Brain microvascular endothelial cell (primary cell): ENCODE results near the gene PCGF3.
"Not testable (repeated sequence)": the region's sequence is repeated elsewhere in the genome, so short reads cannot be mapped to it uniquely, and the experiment has no call there.

ENCODE experiments used
- DNase-seq: peaks from one replicate; pipeline ENCODE4 v3.0.0-alpha.2; 2020
- H3K27ac ChIP-seq: fragments of 250-450 bp; sonication (Bioruptor Pico); 2 replicates; pipeline ENCODE4 v1.5.1; 2020; ENCODE audit warnings: mild to moderate bottlenecking, moderate library complexity
- H3K27me3 ChIP-seq: fragments of 250-450 bp; sonication (Bioruptor Pico); replicated peaks from 2 replicates; pipeline ENCODE4 v1.5.1; 2020; ENCODE audit warnings: mild to moderate bottlenecking
- H3K36me3 ChIP-seq: fragments of 250-450 bp; sonication (Bioruptor Pico); replicated peaks from 2 replicates; pipeline ENCODE4 v1.5.1; 2020; ENCODE audit warnings: mild to moderate bottlenecking
- H3K4me3 ChIP-seq: 2 replicates; pipeline ENCODE4 v1.5.1; 2011; ENCODE audit warnings: low read depth, mild to moderate bottlenecking, control low read depth, low read length, moderate library complexity
- in situ Hi-C: cut with HindIII; loops from 2 replicates; pipeline ENCODE4 v1.10.0; 2017; ENCODE audit warnings: low sequenced_read_pairs, low pct_ligation_motif_present
- TF ChIP-seq, protein P1 (sequence below): IDR thresholded peaks from 2 replicates; pipeline ENCODE4 v1.5.1; 2011; ENCODE audit warnings: low read depth, mild to moderate bottlenecking, moderate library complexity, low read length, control low read depth, inconsistent platforms; ENCODE audit errors: missing control alignments

Gene PCGF3

DNA sequence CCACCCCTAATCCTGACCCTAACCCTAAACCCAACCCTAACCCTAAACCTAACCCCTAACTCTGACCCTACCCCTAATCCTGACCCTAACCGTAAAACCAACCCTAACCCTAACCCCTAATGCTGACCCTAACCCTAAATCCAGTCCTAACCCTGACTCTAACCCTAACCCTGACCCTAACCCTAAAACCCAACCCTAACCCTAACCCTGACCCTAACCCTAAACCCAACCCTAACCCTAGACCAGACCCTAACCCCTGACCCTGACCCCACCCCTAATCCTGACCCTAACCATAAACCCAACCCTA, 708 bp upstream of the PCGF3 start:
- no peak overlapping the region for H3K4me3 ChIP-seq
- in situ Hi-C loops, result no loop called here
- DNase-seq, result no peak
- H3K27ac ChIP-seq, result no peak overlapping the region
- peaks cover 7% of the 10 kb centered on the region for H3K36me3 ChIP-seq
- TF ChIP-seq, protein P1, sequence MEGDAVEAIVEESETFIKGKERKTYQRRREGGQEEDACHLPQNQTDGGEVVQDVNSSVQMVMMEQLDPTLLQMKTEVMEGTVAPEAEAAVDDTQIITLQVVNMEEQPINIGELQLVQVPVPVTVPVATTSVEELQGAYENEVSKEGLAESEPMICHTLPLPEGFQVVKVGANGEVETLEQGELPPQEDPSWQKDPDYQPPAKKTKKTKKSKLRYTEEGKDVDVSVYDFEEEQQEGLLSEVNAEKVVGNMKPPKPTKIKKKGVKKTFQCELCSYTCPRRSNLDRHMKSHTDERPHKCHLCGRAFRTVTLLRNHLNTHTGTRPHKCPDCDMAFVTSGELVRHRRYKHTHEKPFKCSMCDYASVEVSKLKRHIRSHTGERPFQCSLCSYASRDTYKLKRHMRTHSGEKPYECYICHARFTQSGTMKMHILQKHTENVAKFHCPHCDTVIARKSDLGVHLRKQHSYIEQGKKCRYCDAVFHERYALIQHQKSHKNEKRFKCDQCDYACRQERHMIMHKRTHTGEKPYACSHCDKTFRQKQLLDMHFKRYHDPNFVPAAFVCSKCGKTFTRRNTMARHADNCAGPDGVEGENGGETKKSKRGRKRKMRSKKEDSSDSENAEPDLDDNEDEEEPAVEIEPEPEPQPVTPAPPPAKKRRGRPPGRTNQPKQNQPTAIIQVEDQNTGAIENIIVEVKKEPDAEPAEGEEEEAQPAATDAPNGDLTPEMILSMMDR, result no peak
- no peaks in the 10 kb centered on the region for H3K27me3 ChIP-seq

DNA sequence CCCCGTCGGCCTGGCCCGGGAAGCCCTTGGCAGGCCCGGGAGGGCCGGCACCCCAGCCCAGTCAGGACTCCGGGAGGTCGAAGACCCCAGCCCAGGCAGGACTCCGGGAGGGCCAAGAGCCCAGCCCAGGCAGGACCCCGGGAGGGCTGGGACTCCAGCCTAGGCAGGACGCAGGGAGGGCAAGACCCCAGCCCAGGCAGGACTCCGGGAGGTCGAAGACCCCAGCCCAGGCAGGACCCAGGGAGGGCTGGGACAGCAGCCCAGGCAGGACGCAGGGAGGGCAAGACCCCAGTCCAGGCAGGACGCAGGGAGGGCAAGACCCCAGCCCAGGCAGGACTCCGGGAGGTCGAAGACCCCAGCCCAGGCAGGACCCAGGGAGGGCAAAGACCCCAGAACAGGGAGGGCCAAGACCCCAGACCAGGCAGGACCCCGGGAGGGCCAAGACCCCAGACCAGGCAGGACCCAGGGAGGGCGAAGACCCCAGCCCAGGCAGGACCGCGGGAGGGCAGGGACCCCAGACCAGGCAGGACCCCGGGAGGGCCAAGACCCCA, 526 bp downstream of the PCGF3 start:
- in situ Hi-C loops, result not testable (repeated sequence)
- H3K4me3 ChIP-seq, result peak overlapping the region; percentile 77

DNA sequence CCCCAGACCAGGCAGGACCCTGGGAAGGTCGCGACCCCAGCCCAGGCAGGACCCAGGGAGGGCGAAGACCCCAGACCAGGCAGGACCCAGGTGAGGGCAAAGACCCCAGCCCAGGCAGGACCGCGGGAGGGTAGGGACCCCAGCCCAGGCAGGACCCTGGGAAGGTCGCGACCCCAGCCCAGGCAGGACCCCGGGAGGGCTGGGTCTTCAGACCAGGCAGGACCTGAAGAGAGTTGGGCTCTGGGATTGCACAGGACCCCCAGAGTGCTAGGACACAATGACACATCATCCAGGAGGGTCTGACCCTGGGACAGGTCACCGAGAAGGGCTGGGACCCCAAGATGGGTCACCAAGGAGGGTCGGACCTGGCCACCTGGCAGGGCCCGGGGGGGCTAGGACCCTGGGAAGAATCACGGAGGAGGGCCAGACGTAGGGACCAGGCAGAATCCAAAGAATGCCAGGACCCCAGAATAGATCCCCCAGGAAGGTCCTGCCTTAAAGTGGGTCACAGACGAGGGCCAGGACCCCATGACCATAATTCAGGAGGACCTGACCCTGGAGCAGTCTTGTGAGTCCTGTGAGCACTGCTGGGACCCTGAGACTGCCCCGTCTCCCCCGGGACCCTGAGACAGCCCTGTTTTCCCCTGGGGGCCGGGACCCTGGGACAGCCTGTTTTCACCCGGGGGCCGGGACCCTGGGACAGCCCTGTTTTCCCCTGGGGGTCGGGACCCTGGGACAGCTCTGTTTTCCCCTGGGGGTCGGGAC, 1.4 kb downstream of the PCGF3 start:
- peaks cover 7% of the 10 kb centered on the region for H3K36me3 ChIP-seq
- peak overlapping the region; percentile 77 for H3K4me3 ChIP-seq
- DNase-seq, result no peak
- in situ Hi-C loops, result no loop called here
- H3K27ac ChIP-seq, result no peak overlapping the region
- H3K27me3 ChIP-seq, result no peaks in the 10 kb centered on the region
- TF ChIP-seq, protein P1, result no peak

More for the DNA sequence above, 526 bp downstream of the PCGF3 start:
- H3K27me3 ChIP-seq, H3K36me3 ChIP-seq, DNase-seq: not testable (repeated sequence)
- peak overlapping the region; percentile 99 for H3K27ac ChIP-seq

DNA sequence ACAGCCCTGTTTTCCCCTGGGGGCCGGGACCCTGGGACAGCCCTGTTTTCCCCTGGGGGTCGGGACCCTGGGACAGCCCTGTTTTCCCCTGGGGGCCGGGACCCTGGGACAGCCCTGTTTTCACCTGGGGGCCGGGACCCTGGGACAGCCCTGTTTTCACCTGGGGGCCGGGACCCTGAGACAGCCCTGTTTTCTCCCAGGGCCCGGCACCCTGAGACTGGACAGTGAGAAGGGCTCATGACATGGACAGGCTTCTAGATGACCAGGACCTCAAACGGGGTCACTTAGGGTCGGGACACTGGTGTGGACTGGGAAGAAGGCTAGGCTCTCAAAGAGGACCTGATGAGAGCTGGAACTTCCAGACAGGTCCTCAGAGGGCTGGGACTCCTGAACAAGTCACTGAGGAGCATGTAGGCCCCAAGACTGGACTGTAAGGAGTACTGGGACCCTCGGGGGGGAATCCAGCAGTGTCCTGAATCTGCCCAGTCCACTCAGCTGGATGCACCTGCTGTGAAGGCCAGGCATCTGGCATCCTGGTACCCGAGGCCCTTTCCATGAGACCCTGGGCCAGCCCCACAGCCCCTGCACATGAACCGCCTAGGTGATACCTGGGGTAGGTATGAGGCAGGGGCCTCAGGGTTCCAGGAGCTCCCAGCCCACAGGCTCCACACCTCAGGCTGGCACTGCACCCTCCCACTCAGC, 2.4 kb downstream of the PCGF3 start:
- peaks cover 7% of the 10 kb centered on the region for H3K36me3 ChIP-seq
- no peak overlapping the region for H3K27ac ChIP-seq
- no peaks in the 10 kb centered on the region for H3K27me3 ChIP-seq
- in situ Hi-C loops, result no loop called here
- TF ChIP-seq, protein P1, result no peak
- no peak for DNase-seq
- H3K4me3 ChIP-seq, result no peak overlapping the region

DNA sequence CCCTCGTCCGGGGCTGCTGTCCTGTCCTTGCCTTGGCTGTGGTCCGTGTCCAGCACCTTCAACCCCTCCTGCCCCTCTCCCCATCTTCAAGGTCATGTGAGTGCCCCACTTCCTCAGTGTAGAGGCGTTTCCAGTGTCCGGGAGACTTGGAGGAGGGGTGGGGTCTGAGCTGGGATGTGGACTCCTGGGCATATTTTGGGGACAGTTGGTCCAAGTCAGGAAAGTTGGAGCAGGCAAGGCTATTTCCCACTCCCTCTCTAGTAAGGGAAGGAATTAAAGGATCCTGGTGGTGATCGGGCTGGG, 3.0 kb downstream of the PCGF3 start:
- in situ Hi-C loops, result no loop called here

DNA sequence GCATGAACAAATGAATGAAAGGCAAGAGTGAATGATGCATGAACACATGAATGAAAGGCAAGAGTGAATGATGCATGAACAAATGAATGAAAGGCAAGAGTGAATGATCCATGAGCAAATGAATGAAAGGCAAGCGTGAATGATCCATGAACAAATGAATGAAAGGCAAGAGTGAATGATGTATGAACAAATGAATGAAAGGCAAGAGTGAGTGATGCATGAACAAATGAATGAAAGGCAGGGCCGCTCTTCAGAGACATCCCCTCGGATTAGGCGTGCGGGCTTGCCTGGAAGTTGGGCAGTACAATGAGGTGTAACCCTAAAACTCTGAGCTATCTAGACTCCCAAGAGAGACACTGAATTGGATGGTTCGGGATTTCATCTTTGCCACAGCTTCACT, 3.7 kb downstream of the PCGF3 start:
- no peak overlapping the region for H3K4me3 ChIP-seq

More for the DNA sequence above, 3.0 kb downstream of the PCGF3 start:
- Histone ChIP-seq H3K27me3 (no peaks in the 10 kb centered on the region), H3K36me3 (peaks cover 7% of the 10 kb centered on the region), H3K27ac (no peak overlapping the region), H3K4me3 (no peak overlapping the region)
- no peak for DNase-seq
- TF ChIP-seq, protein P1, result no peak

More for the DNA sequence above, 3.7 kb downstream of the PCGF3 start:
- Histone ChIP-seq H3K36me3 (peaks cover 11% of the 10 kb centered on the region), H3K27me3 (no peaks in the 10 kb centered on the region), H3K27ac (no peak overlapping the region)
- TF ChIP-seq, protein P1, result no peak
- in situ Hi-C loops, result no loop called here
- no peak for DNase-seq
